K562 (cell line): Measurements from ENCODE around the gene RREB1. TPM values are rescaled to one million over a fixed set of nuclear protein-coding genes. Genes with fewer than 3 reads are reported as not detected.

Source experiments
- ATAC-seq: fragments of 200-7000 bp; cut with Tn5 transposase; 3 replicates; pipeline ENCODE4 v1.9.1; 2020; ENCODE audit warnings: moderate library complexity
- BruUV-seq: library from RNA; stranded (reverse); fragments of 400-500 nt; replicated peaks from 2 replicates; lab custom pipeline; 2021; lab: Mats Ljungman, UMichigan
- CTCF ChIA-PET: fragments of 300-600 bp; formaldehyde crosslinking; extraction: SDS; loops from one replicate; lab custom pipeline; 2021; ENCODE audit warnings: low intra/inter-chr PET ratio; lab: Yijun Ruan, JAX
- POLR2A ChIA-PET: fragments of 300-600, 350-650 bp; sonication (Branson Sonifier 250); formaldehyde crosslinking; extraction: SDS; loops from one replicate; lab custom pipeline; 2021; ENCODE audit warnings: antibody characterized with exemption, inconsistent platforms; lab: Yijun Ruan, JAX
- DNase-seq, 4 experiments: peaks; one replicate each; pipeline versions ENCODE4 v3.0.0 to v3.0.0-alpha.2; 2011 to 2018; ENCODE audit warnings: low spot score in 3 of 4, mixed read lengths in 3 of 4; ENCODE audit errors: extremely low read depth in 1 of 4
- FAIRE-seq: peaks from 2 replicates; lab custom pipeline; 2011; peaks lifted over from hg19 to GRCh38; lab: Jason Lieb, UNC
- H2AFZ ChIP-seq: 2 replicates; pipeline ENCODE4 v1.6.0; 2011; ENCODE audit warnings: low read depth, low read length, control low read depth, inconsistent platforms
- H3K27ac ChIP-seq: fragments of 200-600 bp; 3 replicates; pipeline ENCODE4 v1.8.0; 2011; ENCODE audit warnings: low read depth, mild to moderate bottlenecking, control low read depth, inconsistent platforms, low read length, moderate library complexity, mixed read lengths; ENCODE audit errors: extremely low read depth
- H3K27me3 ChIP-seq, 2 experiments: fragments of 300-600 bp in 1 of 2; 2 replicates in 1 of 2; 3 replicates in 1 of 2; pipeline versions ENCODE4 v1.6.0 to v1.8.0; 2011; ENCODE audit warnings: inconsistent platforms in 2 of 2, low read length in 2 of 2, mild to moderate bottlenecking in 1 of 2, mixed read lengths in 1 of 2, moderate library complexity in 1 of 2; ENCODE audit not compliant: control insufficient read depth in 2 of 2, insufficient read depth in 2 of 2
- H3K36me3 ChIP-seq: fragments of 300-600 bp; 3 replicates; pipeline ENCODE4 v1.8.0; 2011; ENCODE audit warnings: mild to moderate bottlenecking, low read length, inconsistent platforms; ENCODE audit not compliant: control insufficient read depth, insufficient read depth
- H3K4me1 ChIP-seq, 2 experiments: fragments of 200-600 bp in 1 of 2; replicated peaks in 1 of 2; 2 replicates in 1 of 2; 3 replicates in 1 of 2; pipeline versions ENCODE4 v1.5.1 to v1.8.0; 2011; ENCODE audit warnings: inconsistent platforms in 2 of 2, low read length in 2 of 2, mild to moderate bottlenecking in 1 of 2, mixed read lengths in 1 of 2, moderate library complexity in 1 of 2; ENCODE audit not compliant: control insufficient read depth in 2 of 2, insufficient read depth in 2 of 2
- H3K4me2 ChIP-seq: 2 replicates; pipeline ENCODE4 v1.6.1; 2011; ENCODE audit warnings: low read length, control low read depth, inconsistent platforms, mixed read lengths; ENCODE audit not compliant: insufficient read depth
- H3K4me3 ChIP-seq: fragments of 200-600 bp; sonication (generic), shearing (Covaris generic); 2 replicates; pipeline ENCODE4 v1.5.1; 2016; ENCODE audit warnings: control low read depth, inconsistent platforms
- H3K79me2 ChIP-seq: fragments of 200-600 bp; 3 replicates; pipeline ENCODE4 v1.8.0; 2011; ENCODE audit warnings: low read length, inconsistent platforms; ENCODE audit not compliant: control insufficient read depth, insufficient read depth
- H3K9ac ChIP-seq, 2 experiments: 2 replicates each; pipeline versions ENCODE4 v1.6.0 to v1.6.1; 2011; ENCODE audit warnings: low read depth in 2 of 2, low read length in 2 of 2, control low read depth in 1 of 2, inconsistent platforms in 1 of 2, mild to moderate bottlenecking in 1 of 2, mixed read lengths in 1 of 2; ENCODE audit not compliant: insufficient read depth in 1 of 2
- H3K9me1 ChIP-seq: one replicate; pipeline ENCODE4 v1.6.0; 2011; ENCODE audit warnings: inconsistent platforms, mild to moderate bottlenecking, low read length, moderate library complexity; ENCODE audit not compliant: control insufficient read depth, insufficient read depth
- H3K9me3 ChIP-seq: replicated peaks from 2 replicates; pipeline ENCODE4 v1.5.1; 2011; ENCODE audit warnings: low read depth, low read length, inconsistent platforms; ENCODE audit not compliant: control insufficient read depth, insufficient read depth
- H4K20me1 ChIP-seq: replicated peaks from 2 replicates; pipeline ENCODE4 v1.6.1; 2011; ENCODE audit warnings: low read length, inconsistent platforms, mixed read lengths; ENCODE audit not compliant: control insufficient read depth, insufficient read depth
- ARID2 ChIP-seq: fragments of 450-650 bp; IDR thresholded peaks from 2 replicates; pipeline ENCODE4 v1.6.1; 2017; ENCODE audit warnings: antibody characterized with exemption, mild to moderate bottlenecking
- BACH1 ChIP-seq: fragments of 200-800 bp; sonication (Bioruptor generic); IDR thresholded peaks from 2 replicates; pipeline ENCODE4 v1.6.1; 2016; ENCODE audit warnings: missing genetic modification characterization, missing compliant biosample characterization
- FOXK2 ChIP-seq, 2 experiments: fragments of 450-650 bp; IDR thresholded peaks in 1 of 2; conservative IDR thresholded peaks in 1 of 2; 2 replicates each; pipeline ENCODE4 v1.6.1; 2016; ENCODE audit warnings: low read depth in 2 of 2, mild to moderate bottlenecking in 1 of 2
- GABPA ChIP-seq: fragments of 200-800 bp; sonication (Bioruptor generic); conservative IDR thresholded peaks from 2 replicates; pipeline ENCODE4 v1.6.1; 2016; ENCODE audit warnings: low read depth, missing genetic modification characterization, missing compliant biosample characterization
- HSF4 ChIP-seq: fragments of 250-450 bp; sonication (Bioruptor Pico); IDR thresholded peaks from 2 replicates; pipeline ENCODE4 v2.1.2; 2022; ENCODE audit warnings: mild to moderate bottlenecking, moderate library complexity, borderline replicate concordance
- LARP7 ChIP-seq: fragments of 450-650 bp; IDR thresholded peaks from 2 replicates; pipeline ENCODE4 v1.6.1; 2016
- NFRKB ChIP-seq: fragments of 450-650 bp; IDR thresholded peaks from 2 replicates; pipeline ENCODE4 v1.6.1; 2016; ENCODE audit warnings: low read depth
- PHB ChIP-seq: fragments of 250-450 bp; sonication (Bioruptor Pico); IDR thresholded peaks from 2 replicates; pipeline ENCODE4 v1.5.0; 2021
- RBM22 ChIP-seq: fragments of 200-400 bp; formaldehyde crosslinking; IDR thresholded peaks from 2 replicates; pipeline ENCODE4 v1.6.1; 2018; ENCODE audit warnings: low read length, low read depth; ENCODE audit not compliant: poor library complexity, severe bottlenecking
- SIX5 ChIP-seq, 2 experiments: IDR thresholded peaks; 2 replicates each; pipeline ENCODE4 v1.6.1; 2011; ENCODE audit warnings: low read length in 2 of 2, borderline replicate concordance in 1 of 2, low read depth in 1 of 2, mild to moderate bottlenecking in 1 of 2, moderate library complexity in 1 of 2; ENCODE audit not compliant: insufficient read depth in 1 of 2
- SNIP1 ChIP-seq: fragments of 450-650 bp; IDR thresholded peaks from 2 replicates; pipeline ENCODE4 v1.7.1; 2017; ENCODE audit warnings: low read depth, mild to moderate bottlenecking
- SRF ChIP-seq, 2 experiments: fragments of 250-450, 450-650 bp in 1 of 2; sonication (Bioruptor Pico) in 1 of 2; sonication (generic) in 1 of 2; formaldehyde crosslinking; IDR thresholded peaks; 2 replicates each; pipeline versions ENCODE4 v1.5.0 to v1.5.1; 2020 to 2022; ENCODE audit warnings: mild to moderate bottlenecking in 1 of 2, missing genetic modification reagents in 1 of 2
- SUPT5H ChIP-seq: fragments of 450-650 bp; IDR thresholded peaks from 2 replicates; pipeline ENCODE4 v1.6.1; 2016
- TCF15 ChIP-seq: fragments of 250-450 bp; sonication (Bioruptor Pico); IDR thresholded peaks from 2 replicates; pipeline ENCODE4 v1.8.0; 2022; ENCODE audit warnings: moderate library complexity, mild to moderate bottlenecking, inconsistent platforms
- TCF7L2 ChIP-seq: fragments of 150-350 bp; IDR thresholded peaks from 2 replicates; pipeline ENCODE4 v1.6.1; 2016; ENCODE audit warnings: low read depth, mild to moderate bottlenecking, low read length, moderate library complexity
- TEAD4 ChIP-seq, 2 experiments: sonication (generic) in 1 of 2; formaldehyde crosslinking in 1 of 2; IDR thresholded peaks; 2 replicates each; pipeline versions ENCODE4 v1.6.1 to v1.8.0; 2012 to 2022; ENCODE audit warnings: borderline replicate concordance in 1 of 2, inconsistent platforms in 1 of 2, low read length in 1 of 2, mild to moderate bottlenecking in 1 of 2, missing genetic modification reagents in 1 of 2
- WGBS: fragments of 100-300 bp; shearing (Covaris generic); methylation state at CpG from one replicate; pipeline ENCODE4 v1.1.6; 2016; ENCODE audit warnings: low coverage, mixed read lengths; ENCODE audit not compliant: insufficient coverage; ENCODE audit errors: missing lambda C conversion rate; 5-methylcytosine and 5-hydroxymethylcytosine counted together
- in situ Hi-C: fragments of 300-500 bp; cut with MboI; formaldehyde crosslinking; loops from 4 replicates; pipeline ENCODE4 v1.15.0; 2018; ENCODE audit warnings: inconsistent platforms, mixed read lengths
- intact Hi-C: fragments of 100-400 bp; cut with micrococcal nuclease; formaldehyde crosslinking; loops from 2 replicates; pipeline ENCODE4 v1.14.2; 2022
- polyA plus RNA-seq, 8 experiments: library from polyadenylated mRNA; depleted of rRNA in 4 of 8; stranded (reverse) in 5 of 8; unstranded in 3 of 8; fragments of >200 nt; fragmentation: Nextera tagmentation in 2 of 8; fragmentation: Illumina TruSeq in 1 of 8; extraction: Ambion mirVana in 2 of 8; extraction: Trizol in 1 of 8; gene quantifications; 2 replicates each; pipeline versions ENCODE4 v1.2.1 to v1.2.3, GENCODE V29; 2011 to 2014; ENCODE audit warnings: inconsistent platforms in 1 of 8, missing spikeins in 1 of 8
- total RNA-seq, 7 experiments: library from RNA; depleted of rRNA in 6 of 7; stranded (reverse); fragments of >200 nt in 6 of 7; fragmentation: Illumina TruSeq in 2 of 7; extraction: Trizol in 2 of 7; gene quantifications; 2 replicates each; pipeline versions ENCODE4 v1.2.1 to v1.2.3, GENCODE V29; 2011 to 2021; ENCODE audit warnings: low replicate concordance in 1 of 7
- TF ChIP-seq, protein P1 (sequence below): sonication (generic); formaldehyde crosslinking; IDR thresholded peaks from 2 replicates; pipeline ENCODE4 v1.8.0; 2022; ENCODE audit warnings: missing genetic modification reagents, mild to moderate bottlenecking, borderline replicate concordance
- TF ChIP-seq, protein P2 (sequence below), 3 experiments: IDR thresholded peaks in 2 of 3; conservative IDR thresholded peaks in 1 of 3; 2 replicates each; pipeline ENCODE4 v1.5.1; 2011 to 2012; ENCODE audit warnings: low read length in 3 of 3, mild to moderate bottlenecking in 3 of 3, control low read depth in 2 of 3, improper control_type of control experiment in 1 of 3, inconsistent platforms in 1 of 3, low read depth in 1 of 3, mixed read lengths in 1 of 3, moderate library complexity in 1 of 3; ENCODE audit not compliant: insufficient read depth in 2 of 3
- TF ChIP-seq, protein P3 (sequence below): fragments of 450-650 bp; IDR thresholded peaks from 2 replicates; pipeline ENCODE4 v1.6.1; 2014; ENCODE audit warnings: low read depth, mild to moderate bottlenecking, moderate library complexity, borderline replicate concordance

The RREB1 gene
- total and polyA plus RNA-seq, 9 of the 15 experiments (the other 6 are each of a cell fraction or from before 2014, with no cell fraction given) = 3.3 to 64.2 (median 19.3) TPM

- Histone ChIP-seq H2AFZ (no peak overlapping the region), H3K79me2 (peaks cover 99% of the 10 kb centered on the region), H3K9me1 (no peaks in the 10 kb centered on the region), H3K4me3 (no peak overlapping the region), H3K4me1 (peaks cover 60 to 85% of the 10 kb centered on the region in 2 experiments), H3K36me3 (peaks cover 37% of the 10 kb centered on the region), H3K9me3 (no peaks in the 10 kb centered on the region), H3K27me3 (no peaks in the 10 kb centered on the region), H3K27ac (peak overlapping the region; percentile 92), H4K20me1 (no peaks in the 10 kb centered on the region), H3K4me2 (peak overlapping the region; percentile 80), H3K9ac (peak overlapping the region; percentile 71 to 87; a peak in 3 of 4 replicates)
- BruUV-seq = no TSS peak
- 38% methylated on average over 3 of the region's 3 CpGs for WGBS
- CTCF ChIA-PET = no interaction called here
- in situ Hi-C loops (no loop called here), intact Hi-C loops (no loop called here)
- DNase-seq (no peak), ATAC-seq (no peak), FAIRE-seq (no peak)
- POLR2A ChIA-PET = interaction anchor here (0.7 to 3.4 kb wide), 4 partner anchors 10 to 345 kb away, joined by 3 to 18 read pairs (median 5); no protein-coding TSS in a partner anchor
- TF ChIP-seq PHB (no peak), TEAD4 (IDR thresholded peaks at IDR 0.05; ENCODE audit: low read length) (no peak), TEAD4 (CRISPR knock-in tag; IDR thresholded peaks at IDR 0.05; ENCODE audit: borderline replicate concordance) (no peak), SUPT5H (no peak), FOXK2 (conservative IDR thresholded peaks at IDR 0.05 in 1 of 2, IDR thresholded peaks at IDR 0.05 in 1 of 2; ENCODE audit: low read depth in 2 of 2) (no peak), TCF15 (no peak), LARP7 (no peak), GABPA (tag) (0 out of 2 replicates have a peak, but pooled peaks have one; percentile 4), TCF7L2 (no peak), NFRKB (no peak), SRF (CRISPR knock-in tag; IDR thresholded peaks at IDR 0.05) (no peak), HSF4 (CRISPR knock-in tag) (no peak), BACH1 (tag) (peak; percentile 7; the same call in 1 of the 2 replicates), SIX5 (IDR thresholded peaks at IDR 0.05; ENCODE audit: borderline replicate concordance in 1 of 2, insufficient read depth in 1 of 2, low read depth in 1 of 2, low read length in 2 of 2) (no peak), ARID2 (no peak), SNIP1 (no peak), RBM22 (no peak)
- TF ChIP-seq, protein P1, sequence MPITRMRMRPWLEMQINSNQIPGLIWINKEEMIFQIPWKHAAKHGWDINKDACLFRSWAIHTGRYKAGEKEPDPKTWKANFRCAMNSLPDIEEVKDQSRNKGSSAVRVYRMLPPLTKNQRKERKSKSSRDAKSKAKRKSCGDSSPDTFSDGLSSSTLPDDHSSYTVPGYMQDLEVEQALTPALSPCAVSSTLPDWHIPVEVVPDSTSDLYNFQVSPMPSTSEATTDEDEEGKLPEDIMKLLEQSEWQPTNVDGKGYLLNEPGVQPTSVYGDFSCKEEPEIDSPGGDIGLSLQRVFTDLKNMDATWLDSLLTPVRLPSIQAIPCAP (CRISPR knock-in tag) = 0 out of 2 replicates have a peak, but pooled peaks have one; percentile 19
- TF ChIP-seq, protein P2, sequence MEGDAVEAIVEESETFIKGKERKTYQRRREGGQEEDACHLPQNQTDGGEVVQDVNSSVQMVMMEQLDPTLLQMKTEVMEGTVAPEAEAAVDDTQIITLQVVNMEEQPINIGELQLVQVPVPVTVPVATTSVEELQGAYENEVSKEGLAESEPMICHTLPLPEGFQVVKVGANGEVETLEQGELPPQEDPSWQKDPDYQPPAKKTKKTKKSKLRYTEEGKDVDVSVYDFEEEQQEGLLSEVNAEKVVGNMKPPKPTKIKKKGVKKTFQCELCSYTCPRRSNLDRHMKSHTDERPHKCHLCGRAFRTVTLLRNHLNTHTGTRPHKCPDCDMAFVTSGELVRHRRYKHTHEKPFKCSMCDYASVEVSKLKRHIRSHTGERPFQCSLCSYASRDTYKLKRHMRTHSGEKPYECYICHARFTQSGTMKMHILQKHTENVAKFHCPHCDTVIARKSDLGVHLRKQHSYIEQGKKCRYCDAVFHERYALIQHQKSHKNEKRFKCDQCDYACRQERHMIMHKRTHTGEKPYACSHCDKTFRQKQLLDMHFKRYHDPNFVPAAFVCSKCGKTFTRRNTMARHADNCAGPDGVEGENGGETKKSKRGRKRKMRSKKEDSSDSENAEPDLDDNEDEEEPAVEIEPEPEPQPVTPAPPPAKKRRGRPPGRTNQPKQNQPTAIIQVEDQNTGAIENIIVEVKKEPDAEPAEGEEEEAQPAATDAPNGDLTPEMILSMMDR (IDR thresholded peaks at IDR 0.05 in 2 of 3, conservative IDR thresholded peaks at IDR 0.05 in 1 of 3; ENCODE audit: insufficient read depth in 2 of 3, low read depth in 1 of 3, low read length in 3 of 3) = no peak
- TF ChIP-seq, protein P3, sequence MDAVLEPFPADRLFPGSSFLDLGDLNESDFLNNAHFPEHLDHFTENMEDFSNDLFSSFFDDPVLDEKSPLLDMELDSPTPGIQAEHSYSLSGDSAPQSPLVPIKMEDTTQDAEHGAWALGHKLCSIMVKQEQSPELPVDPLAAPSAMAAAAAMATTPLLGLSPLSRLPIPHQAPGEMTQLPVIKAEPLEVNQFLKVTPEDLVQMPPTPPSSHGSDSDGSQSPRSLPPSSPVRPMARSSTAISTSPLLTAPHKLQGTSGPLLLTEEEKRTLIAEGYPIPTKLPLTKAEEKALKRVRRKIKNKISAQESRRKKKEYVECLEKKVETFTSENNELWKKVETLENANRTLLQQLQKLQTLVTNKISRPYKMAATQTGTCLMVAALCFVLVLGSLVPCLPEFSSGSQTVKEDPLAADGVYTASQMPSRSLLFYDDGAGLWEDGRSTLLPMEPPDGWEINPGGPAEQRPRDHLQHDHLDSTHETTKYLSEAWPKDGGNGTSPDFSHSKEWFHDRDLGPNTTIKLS = no peak
Measured at GRCh38 chr6:7145585-7145884, 37.8 kb downstream of the RREB1 start.
